ENCODE data around the gene STRBP.
"Not testable (repeated sequence)": the region's sequence is repeated elsewhere in the genome, so short reads cannot be mapped to it uniquely, and the experiment has no call there.

STRBP gene

GRCh38 chr9:123282362-123283047 lies 14.1 kb upstream of the STRBP start:
- no peak for DNase-seq (ENCODE audit: low spot score)

- no peak for DNase-seq (ENCODE audit: low spot score)
These were observed 13.4 kb upstream of the STRBP start for GRCh38 chr9:123281659-123282350.

GRCh38 chr9:123278879-123279493 lies 10.6 kb upstream of the STRBP start:
- not testable (repeated sequence) for DNase-seq (ENCODE audit: low spot score)

- no peak for DNase-seq (ENCODE audit: low spot score)
These were observed 10.0 kb upstream of the STRBP start for GRCh38 chr9:123278361-123278760.

GRCh38 chr9:123276551-123276950 lies 8.2 kb upstream of the STRBP start:
- DNase-seq (ENCODE audit: low spot score), result no peak

- not testable (repeated sequence) for DNase-seq (ENCODE audit: low spot score)
These were observed 2.7 kb upstream of the STRBP start for GRCh38 chr9:123271133-123271532.

- no peak for DNase-seq (ENCODE audit: low spot score)
These were observed 895 bp upstream of the STRBP start for GRCh38 chr9:123269281-123269680.

GRCh38 chr9:123268199-123268464 lies 254 bp downstream of the STRBP start:
- DNase-seq (ENCODE audit: low spot score), result no peak

- DNase-seq (ENCODE audit: low spot score), result no peak
These were observed 746 bp downstream of the STRBP start for GRCh38 chr9:123267481-123268198.

GRCh38 chr9:123266655-123267399 lies 1.6 kb downstream of the STRBP start:
- DNase-seq (ENCODE audit: low spot score), result no peak

GRCh38 chr9:123265833-123266232 lies 2.6 kb downstream of the STRBP start:
- DNase-seq (ENCODE audit: low spot score), result no peak

GRCh38 chr9:123263227-123263626 lies 5.2 kb downstream of the STRBP start:
- DNase-seq (ENCODE audit: low spot score), result no peak

- DNase-seq (ENCODE audit: low spot score), result no peak
These were observed 6.0 kb downstream of the STRBP start for GRCh38 chr9:123262338-123262737.

- DNase-seq (ENCODE audit: low spot score), result no peak
These were observed 7.2 kb downstream of the STRBP start for GRCh38 chr9:123261006-123261677.

- DNase-seq (ENCODE audit: low spot score), result no peak
These were observed 8.0 kb downstream of the STRBP start for GRCh38 chr9:123260340-123260739.

GRCh38 chr9:123257276-123257675 lies 11.1 kb downstream of the STRBP start:
- no peak for DNase-seq (ENCODE audit: low spot score)

GRCh38 chr9:123255718-123256117 lies 12.7 kb downstream of the STRBP start:
- DNase-seq (ENCODE audit: low spot score), result no peak

GRCh38 chr9:123253204-123253603 lies 15.2 kb downstream of the STRBP start:
- DNase-seq (ENCODE audit: low spot score), result no peak

- DNase-seq (ENCODE audit: low spot score), result no peak
These were observed 16.6 kb downstream of the STRBP start for GRCh38 chr9:123251741-123252140.

- no peak for DNase-seq (ENCODE audit: low spot score)
These were observed 17.1 kb downstream of the STRBP start for GRCh38 chr9:123251324-123251723.

GRCh38 chr9:123250504-123250903 lies 17.9 kb downstream of the STRBP start:
- peak; percentile 16 for DNase-seq (ENCODE audit: low spot score)

- DNase-seq (ENCODE audit: low spot score), result not testable (repeated sequence)
These were observed 19.2 kb downstream of the STRBP start for GRCh38 chr9:123249162-123249561.
